NB4 (cell line): ENCODE results near the gene ADARB2.

Experiments
- DNase-seq: peaks from one replicate; pipeline ENCODE4 v3.0.0; 2010; ENCODE audit warnings: low read depth
- H3K4me3 ChIP-seq: one replicate; pipeline ENCODE4 v1.5.1; 2011; ENCODE audit warnings: mild to moderate bottlenecking, low read depth, low read length, moderate library complexity
- MAX ChIP-seq: IDR thresholded peaks from 2 replicates; pipeline ENCODE4 v1.6.1; 2011; ENCODE audit warnings: low read depth, low read length
- MYC ChIP-seq: IDR thresholded peaks from 2 replicates; pipeline ENCODE4 v1.6.1; 2011; ENCODE audit warnings: low read depth, low read length
- POLR2A ChIP-seq: IDR thresholded peaks from 2 replicates; pipeline ENCODE4 v1.6.1; 2011; ENCODE audit warnings: mild to moderate bottlenecking; ENCODE audit not compliant: insufficient read length; ENCODE audit errors: extremely low read depth
- TF ChIP-seq, protein P1 (sequence below): IDR thresholded peaks from one replicate; pipeline ENCODE4 v1.5.1; 2012; ENCODE audit warnings: low read depth, low read length

ADARB2 gene

GRCh38 chr10:1516492-1517165 lies 220.7 kb downstream of the ADARB2 start:
- no peak overlapping the region for H3K4me3 ChIP-seq
- no peak for DNase-seq
- TF ChIP-seq, protein P1, sequence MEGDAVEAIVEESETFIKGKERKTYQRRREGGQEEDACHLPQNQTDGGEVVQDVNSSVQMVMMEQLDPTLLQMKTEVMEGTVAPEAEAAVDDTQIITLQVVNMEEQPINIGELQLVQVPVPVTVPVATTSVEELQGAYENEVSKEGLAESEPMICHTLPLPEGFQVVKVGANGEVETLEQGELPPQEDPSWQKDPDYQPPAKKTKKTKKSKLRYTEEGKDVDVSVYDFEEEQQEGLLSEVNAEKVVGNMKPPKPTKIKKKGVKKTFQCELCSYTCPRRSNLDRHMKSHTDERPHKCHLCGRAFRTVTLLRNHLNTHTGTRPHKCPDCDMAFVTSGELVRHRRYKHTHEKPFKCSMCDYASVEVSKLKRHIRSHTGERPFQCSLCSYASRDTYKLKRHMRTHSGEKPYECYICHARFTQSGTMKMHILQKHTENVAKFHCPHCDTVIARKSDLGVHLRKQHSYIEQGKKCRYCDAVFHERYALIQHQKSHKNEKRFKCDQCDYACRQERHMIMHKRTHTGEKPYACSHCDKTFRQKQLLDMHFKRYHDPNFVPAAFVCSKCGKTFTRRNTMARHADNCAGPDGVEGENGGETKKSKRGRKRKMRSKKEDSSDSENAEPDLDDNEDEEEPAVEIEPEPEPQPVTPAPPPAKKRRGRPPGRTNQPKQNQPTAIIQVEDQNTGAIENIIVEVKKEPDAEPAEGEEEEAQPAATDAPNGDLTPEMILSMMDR = no peak
- TF ChIP-seq POLR2A (no peak), MAX (no peak), MYC (no peak)

DNA sequence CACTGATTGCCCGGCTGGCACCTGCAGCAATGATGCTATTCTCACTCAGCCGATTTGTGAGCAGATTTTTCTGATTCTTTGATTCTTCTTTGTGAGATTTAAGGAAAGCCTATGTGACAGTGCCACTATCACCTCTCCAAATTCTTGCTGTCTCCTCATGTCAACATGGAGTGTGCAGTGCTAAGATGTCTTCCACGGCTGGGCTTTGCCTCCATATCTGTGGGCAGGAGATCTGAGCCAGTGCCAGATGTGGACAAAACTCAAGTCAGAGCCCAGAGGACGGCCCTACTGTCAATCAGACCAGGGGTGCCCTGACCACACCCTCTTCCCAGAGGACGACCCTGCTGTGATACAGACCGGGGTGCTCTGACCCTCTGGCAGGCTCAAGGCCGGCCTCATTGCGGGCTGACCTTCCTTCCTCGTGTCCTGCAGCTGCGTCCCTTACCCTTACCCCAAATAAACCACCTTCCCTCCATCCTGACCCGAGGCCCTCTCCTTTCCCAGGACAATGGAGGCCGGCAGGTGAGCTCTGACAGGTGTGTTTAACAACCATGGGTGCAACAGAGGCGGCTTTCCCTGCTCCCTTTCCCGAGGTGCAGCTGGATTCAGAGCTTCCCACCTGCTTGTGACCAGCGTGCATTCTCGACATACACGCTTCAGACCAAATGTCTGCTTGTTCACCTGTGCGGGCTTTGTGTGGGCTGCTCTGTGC lies 221.4 kb downstream of the ADARB2 start:
- no peak for TF ChIP-seq MYC
- TF ChIP-seq POLR2A = no peak
- TF ChIP-seq, protein P1 = no peak
- no peak for TF ChIP-seq MAX
- no peak for DNase-seq
- no peak overlapping the region for H3K4me3 ChIP-seq

DNA sequence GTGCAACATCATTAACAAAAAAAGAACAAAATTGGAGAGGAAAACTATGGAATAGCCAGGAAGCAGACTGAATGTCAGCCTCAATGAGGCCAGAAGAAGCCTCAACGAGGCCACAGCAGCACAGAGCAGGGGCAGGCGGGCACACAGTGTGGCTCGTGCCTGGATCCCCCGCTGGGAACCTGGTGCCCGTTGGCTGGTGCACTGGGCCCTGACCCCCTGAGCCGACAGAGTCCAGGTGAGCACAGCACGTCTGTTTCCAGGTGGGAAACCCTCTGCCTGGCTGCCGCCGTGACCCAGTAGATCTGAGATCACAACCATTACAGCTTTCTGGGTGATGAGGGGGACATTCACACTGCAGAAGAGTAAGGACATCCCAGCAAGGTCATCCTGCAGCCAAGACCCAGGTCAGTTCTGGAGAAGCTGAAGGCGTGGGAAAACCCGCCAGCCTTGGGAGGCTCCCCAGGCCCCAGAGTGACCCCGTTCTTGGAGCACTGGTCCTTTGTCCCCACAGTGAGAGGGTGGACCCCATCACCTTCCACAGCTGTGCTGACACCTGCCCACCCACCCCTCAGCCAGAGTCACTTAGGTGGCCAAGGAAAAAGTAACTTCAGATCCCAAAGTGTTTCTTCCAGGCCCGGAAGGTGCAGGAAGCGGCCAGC lies 222.1 kb downstream of the ADARB2 start:
- DNase-seq = no peak
- TF ChIP-seq MYC = no peak
- TF ChIP-seq MAX = no peak
- TF ChIP-seq POLR2A = no peak
- TF ChIP-seq, protein P1 = no peak
- H3K4me3 ChIP-seq = no peak overlapping the region

DNA sequence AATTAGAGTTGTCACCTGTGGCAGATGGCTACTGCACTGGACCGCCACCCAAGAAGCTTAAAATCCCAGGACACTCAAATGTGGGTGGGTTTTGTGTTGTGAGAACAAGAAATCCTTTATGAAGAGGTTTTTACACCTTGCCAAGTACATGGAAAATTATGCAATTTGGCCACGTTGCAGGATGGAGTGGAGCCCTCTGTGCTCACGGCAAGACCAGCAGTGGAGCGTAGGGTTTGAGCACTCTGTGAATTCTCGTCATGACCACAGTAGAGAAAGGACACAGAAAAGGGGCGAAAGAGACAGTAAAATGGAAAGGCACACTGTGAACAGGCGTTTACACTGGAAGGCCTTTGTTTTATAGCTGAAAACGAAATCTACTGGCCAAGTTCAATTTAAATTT lies 222.6 kb downstream of the ADARB2 start:
- DNase-seq = no peak
- TF ChIP-seq MYC = no peak
- TF ChIP-seq, protein P1 = no peak
- no peak for TF ChIP-seq POLR2A
- TF ChIP-seq MAX = no peak
- H3K4me3 ChIP-seq = no peak overlapping the region

- TF ChIP-seq MYC = no peak
- TF ChIP-seq, protein P1 = no peak
- no peak for TF ChIP-seq MAX
- no peak for TF ChIP-seq POLR2A
- H3K4me3 ChIP-seq = no peak overlapping the region
- no peak for DNase-seq
Measured at GRCh38 chr10:1513221-1513620, 224.1 kb downstream of the ADARB2 start.
